K562 (cell line): ENCODE measurements around the gene APIP. TPM values are rescaled to one million over a fixed set of nuclear protein-coding genes. Genes with fewer than 3 reads are reported as not detected.

Experiments
- ARID3B ChIP-seq: fragments of 250-450 bp; sonication (Bioruptor Pico); IDR thresholded peaks from 2 replicates; pipeline ENCODE4 v1.4.0; 2020; ENCODE audit warnings: borderline replicate concordance
- ARNT ChIP-seq, 2 experiments: fragments of 450-650 bp; IDR thresholded peaks; 2 replicates each; pipeline ENCODE4 v1.6.1; 2016; ENCODE audit warnings: mild to moderate bottlenecking in 1 of 2
- ASH1L ChIP-seq: fragments of 450-650 bp; IDR thresholded peaks from 2 replicates; pipeline ENCODE4 v1.6.1; 2018; ENCODE audit warnings: borderline replicate concordance, mild to moderate bottlenecking, low read depth; ENCODE audit not compliant: partially characterized antibody
- BMI1 ChIP-seq: fragments of 150-350 bp; IDR thresholded peaks from 2 replicates; pipeline ENCODE4 v1.6.1; 2014; ENCODE audit warnings: low read length
- CBX3 ChIP-seq, 2 experiments: IDR thresholded peaks; 1 replicate in 1 of 2; 2 replicates in 1 of 2; pipeline ENCODE4 v1.6.1; 2012; ENCODE audit warnings: inconsistent platforms in 2 of 2, low read length in 2 of 2, borderline replicate concordance in 1 of 2, control low read depth in 1 of 2
- CBX5 ChIP-seq: IDR thresholded peaks from 2 replicates; pipeline ENCODE4 v1.6.1; 2014; ENCODE audit warnings: low read depth, borderline replicate concordance
- ELF4 ChIP-seq: fragments of 450-650 bp; formaldehyde crosslinking; IDR thresholded peaks from 2 replicates; pipeline ENCODE4 v1.4.0; 2022; ENCODE audit warnings: missing genetic modification characterization
- FOXA3 ChIP-seq, 2 experiments: fragments of 450-650 bp in 1 of 2; sonication (generic) in 1 of 2; formaldehyde crosslinking; IDR thresholded peaks in 1 of 2; conservative IDR thresholded peaks in 1 of 2; 2 replicates each; pipeline versions ENCODE4 v1.4.0 to v1.8.0; 2020 to 2022; ENCODE audit warnings: mild to moderate bottlenecking in 2 of 2, missing genetic modification reagents in 1 of 2
- GTF2A2 ChIP-seq: IDR thresholded peaks from 2 replicates; pipeline ENCODE4 v1.6.1; 2016; ENCODE audit warnings: mild to moderate bottlenecking, missing genetic modification characterization, missing compliant biosample characterization
- KLF10 ChIP-seq: fragments of 250-450 bp; sonication (Bioruptor Pico); IDR thresholded peaks from 2 replicates; pipeline ENCODE4 v1.6.1; 2021; ENCODE audit warnings: matching md5 sums
- NBN ChIP-seq: fragments of 450-650 bp; IDR thresholded peaks from 2 replicates; pipeline ENCODE4 v1.6.1; 2016; ENCODE audit warnings: low read depth, mild to moderate bottlenecking
- NELFE ChIP-seq: IDR thresholded peaks from 2 replicates; pipeline ENCODE4 v1.6.1; 2011; ENCODE audit warnings: mild to moderate bottlenecking; ENCODE audit not compliant: insufficient read depth, insufficient read length
- RBM25 ChIP-seq: fragments of 200-400 bp; formaldehyde crosslinking; IDR thresholded peaks from 2 replicates; pipeline ENCODE4 v1.6.1; 2018; ENCODE audit warnings: low read length, low read depth, moderate library complexity; ENCODE audit not compliant: severe bottlenecking
- TEAD2 ChIP-seq: fragments of 450-650 bp; IDR thresholded peaks from 2 replicates; pipeline ENCODE4 v1.6.1; 2016; ENCODE audit warnings: missing genetic modification characterization, control low read depth, missing compliant biosample characterization
- XRCC5 ChIP-seq: fragments of 200-400 bp; formaldehyde crosslinking; IDR thresholded peaks from 2 replicates; pipeline ENCODE4 v1.6.1; 2017; ENCODE audit warnings: low read depth, mild to moderate bottlenecking, low read length
- ZFP1 ChIP-seq: fragments of 450-650 bp; formaldehyde crosslinking; IDR thresholded peaks from 2 replicates; pipeline ENCODE4 v1.4.0; 2020; ENCODE audit warnings: mild to moderate bottlenecking, mixed read lengths
- ZNF23 ChIP-seq: fragments of 250-450 bp; sonication (Bioruptor Pico); IDR thresholded peaks from 2 replicates; pipeline ENCODE4 v1.4.0; 2020; ENCODE audit warnings: mild to moderate bottlenecking
- ZNF263 ChIP-seq: sonication (generic); formaldehyde crosslinking; IDR thresholded peaks from 2 replicates; pipeline ENCODE4 v1.8.0; 2022; ENCODE audit warnings: mild to moderate bottlenecking, missing genetic modification reagents, borderline replicate concordance
- ZNF561 ChIP-seq: fragments of 450-650 bp; formaldehyde crosslinking; conservative IDR thresholded peaks from 2 replicates; pipeline ENCODE4 v1.4.0; 2020; ENCODE audit warnings: mild to moderate bottlenecking, moderate library complexity
- polyA plus RNA-seq, 8 experiments: library from polyadenylated mRNA; depleted of rRNA in 4 of 8; stranded (reverse) in 5 of 8; unstranded in 3 of 8; fragments of >200 nt; fragmentation: Nextera tagmentation in 2 of 8; fragmentation: Illumina TruSeq in 1 of 8; extraction: Ambion mirVana in 2 of 8; extraction: Trizol in 1 of 8; gene quantifications; 2 replicates each; pipeline versions ENCODE4 v1.2.1 to v1.2.3, GENCODE V29; 2011 to 2014; ENCODE audit warnings: inconsistent platforms in 1 of 8, missing spikeins in 1 of 8
- total RNA-seq, 7 experiments: library from RNA; depleted of rRNA in 6 of 7; stranded (reverse); fragments of >200 nt in 6 of 7; fragmentation: Illumina TruSeq in 2 of 7; extraction: Trizol in 2 of 7; gene quantifications; 2 replicates each; pipeline versions ENCODE4 v1.2.1 to v1.2.3, GENCODE V29; 2011 to 2021; ENCODE audit warnings: low replicate concordance in 1 of 7
- TF ChIP-seq, protein P1 (sequence below), 3 experiments: fragments of 200-800 bp in 1 of 3; sonication (Bioruptor generic) in 1 of 3; sonication (generic) in 1 of 3; formaldehyde crosslinking in 1 of 3; IDR thresholded peaks; 2 replicates each; pipeline versions ENCODE4 v1.6.1 to v1.8.0; 2016 to 2022; ENCODE audit warnings: mild to moderate bottlenecking in 2 of 3, missing compliant biosample characterization in 2 of 3, missing genetic modification characterization in 2 of 3, missing genetic modification reagents in 1 of 3
- TF ChIP-seq, protein P2 (sequence below): fragments of 450-650 bp; IDR thresholded peaks from one replicate; pipeline ENCODE4 v1.6.1; 2018; ENCODE audit warnings: mild to moderate bottlenecking, moderate library complexity; ENCODE audit not compliant: partially characterized antibody

APIP gene
- total and polyA plus RNA-seq, 9 of the 15 experiments (the other 6 are each of a cell fraction or from before 2014, with no cell fraction given): 63.7 to 110 (median 82.8) TPM

- TF ChIP-seq NELFE (no peak), NBN (no peak), ELF4 (CRISPR knock-in tag) (no peak), ZFP1 (CRISPR knock-in tag) (no peak), GTF2A2 (no peak), ARNT (IDR thresholded peaks at IDR 0.05) (no peak), TEAD2 (tag) (no peak), FOXA3 (CRISPR knock-in tag; conservative IDR thresholded peaks at IDR 0.05 in 1 of 2, IDR thresholded peaks at IDR 0.05 in 1 of 2) (no peak), ZNF561 (no peak), RBM25 (no peak), ZNF23 (no peak), XRCC5 (no peak), CBX3 (IDR thresholded peaks at IDR 0.05; ENCODE audit: borderline replicate concordance in 1 of 2, low read length in 2 of 2) (peak in 1 of 2 experiments; percentile 89; a peak in 2 of 3 replicates), ASH1L (no peak), ARID3B (CRISPR knock-in tag) (no peak), ZNF263 (CRISPR knock-in tag) (no peak), BMI1 (no peak), CBX5 (peak; percentile 83), KLF10 (CRISPR knock-in tag) (no peak)
- TF ChIP-seq, protein P1, sequence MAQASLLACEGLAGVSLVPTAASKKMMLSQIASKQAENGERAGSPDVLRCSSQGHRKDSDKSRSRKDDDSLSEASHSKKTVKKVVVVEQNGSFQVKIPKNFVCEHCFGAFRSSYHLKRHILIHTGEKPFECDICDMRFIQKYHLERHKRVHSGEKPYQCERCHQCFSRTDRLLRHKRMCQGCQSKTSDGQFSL (CRISPR knock-in tag; IDR thresholded peaks at IDR 0.05): no peak
- TF ChIP-seq, protein P1 (tag; IDR thresholded peaks at IDR 0.05): no peak
- TF ChIP-seq, protein P2, sequence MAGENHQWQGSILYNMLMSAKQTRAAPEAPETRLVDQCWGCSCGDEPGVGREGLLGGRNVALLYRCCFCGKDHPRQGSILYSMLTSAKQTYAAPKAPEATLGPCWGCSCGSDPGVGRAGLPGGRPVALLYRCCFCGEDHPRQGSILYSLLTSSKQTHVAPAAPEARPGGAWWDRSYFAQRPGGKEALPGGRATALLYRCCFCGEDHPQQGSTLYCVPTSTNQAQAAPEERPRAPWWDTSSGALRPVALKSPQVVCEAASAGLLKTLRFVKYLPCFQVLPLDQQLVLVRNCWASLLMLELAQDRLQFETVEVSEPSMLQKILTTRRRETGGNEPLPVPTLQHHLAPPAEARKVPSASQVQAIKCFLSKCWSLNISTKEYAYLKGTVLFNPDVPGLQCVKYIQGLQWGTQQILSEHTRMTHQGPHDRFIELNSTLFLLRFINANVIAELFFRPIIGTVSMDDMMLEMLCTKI: no peak
Observed at GRCh38 chr11:34863048-34863447, 53.1 kb downstream of the APIP start (continued).
